C4-2B (cell line): ENCODE results near the gene ABCB4.

Experiments used
- H3K27ac ChIP-seq: fragments of 450-650 bp; 2 replicates; pipeline ENCODE4 v1.5.1; 2017
- ZFX ChIP-seq: fragments of 450-650 bp; IDR thresholded peaks from 2 replicates; pipeline ENCODE4 v1.6.1; 2017
- TF ChIP-seq, protein P1 (sequence below): fragments of 450-650 bp; conservative IDR thresholded peaks from 2 replicates; pipeline ENCODE4 v1.5.1; 2017; ENCODE audit warnings: mild to moderate bottlenecking

ABCB4 gene

DNA sequence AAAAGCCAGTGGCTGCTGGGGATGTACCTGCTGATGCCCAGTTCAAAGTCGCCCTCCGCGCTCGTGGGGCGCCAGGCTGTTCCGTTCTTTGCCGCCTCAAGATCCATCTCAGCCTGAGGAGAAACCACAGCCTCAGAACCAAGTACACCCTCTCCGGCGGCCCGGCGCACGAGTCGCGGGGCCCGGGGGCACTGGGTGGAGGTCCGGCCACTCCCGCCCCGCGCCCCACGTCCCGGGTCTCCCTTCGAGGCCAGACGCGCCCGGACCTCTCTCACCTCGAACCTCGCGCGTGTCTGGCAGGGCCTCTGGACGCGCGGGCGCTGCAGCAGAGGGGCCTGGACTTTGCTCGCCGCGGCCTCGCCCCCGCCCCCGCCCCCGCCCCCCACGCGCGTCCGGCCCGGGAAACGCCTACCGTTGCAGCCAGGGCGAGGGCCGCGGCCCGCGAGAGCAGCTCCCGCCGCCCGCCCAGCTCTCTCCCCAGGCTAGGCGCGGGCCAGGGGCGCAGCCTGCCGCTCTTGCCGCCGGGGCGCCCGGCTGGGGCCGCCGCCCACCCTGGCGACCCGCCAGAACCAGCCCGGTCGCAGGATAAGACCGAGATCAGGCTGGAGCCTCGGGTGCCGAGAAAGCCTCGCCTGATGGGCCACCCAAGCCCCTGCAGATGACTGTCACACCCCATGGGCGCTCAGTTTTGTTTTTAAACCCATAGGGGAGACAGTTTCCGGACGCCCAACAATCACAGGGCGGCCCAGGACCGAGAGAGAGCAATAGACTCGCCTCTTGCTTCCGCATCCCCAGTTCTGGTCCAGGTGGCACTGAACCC is at the start of gene ABCB4:
TSS of gene ABCB4 (minus strand) at position 322 of the 820 bp plus-strand sequence. CDS start at position 107, 215 bp downstream.
- TF ChIP-seq ZFX, result no peak
- TF ChIP-seq, protein P1, sequence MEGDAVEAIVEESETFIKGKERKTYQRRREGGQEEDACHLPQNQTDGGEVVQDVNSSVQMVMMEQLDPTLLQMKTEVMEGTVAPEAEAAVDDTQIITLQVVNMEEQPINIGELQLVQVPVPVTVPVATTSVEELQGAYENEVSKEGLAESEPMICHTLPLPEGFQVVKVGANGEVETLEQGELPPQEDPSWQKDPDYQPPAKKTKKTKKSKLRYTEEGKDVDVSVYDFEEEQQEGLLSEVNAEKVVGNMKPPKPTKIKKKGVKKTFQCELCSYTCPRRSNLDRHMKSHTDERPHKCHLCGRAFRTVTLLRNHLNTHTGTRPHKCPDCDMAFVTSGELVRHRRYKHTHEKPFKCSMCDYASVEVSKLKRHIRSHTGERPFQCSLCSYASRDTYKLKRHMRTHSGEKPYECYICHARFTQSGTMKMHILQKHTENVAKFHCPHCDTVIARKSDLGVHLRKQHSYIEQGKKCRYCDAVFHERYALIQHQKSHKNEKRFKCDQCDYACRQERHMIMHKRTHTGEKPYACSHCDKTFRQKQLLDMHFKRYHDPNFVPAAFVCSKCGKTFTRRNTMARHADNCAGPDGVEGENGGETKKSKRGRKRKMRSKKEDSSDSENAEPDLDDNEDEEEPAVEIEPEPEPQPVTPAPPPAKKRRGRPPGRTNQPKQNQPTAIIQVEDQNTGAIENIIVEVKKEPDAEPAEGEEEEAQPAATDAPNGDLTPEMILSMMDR, result no peak
- H3K27ac ChIP-seq, result no peak within 1 kb of the TSS

DNA sequence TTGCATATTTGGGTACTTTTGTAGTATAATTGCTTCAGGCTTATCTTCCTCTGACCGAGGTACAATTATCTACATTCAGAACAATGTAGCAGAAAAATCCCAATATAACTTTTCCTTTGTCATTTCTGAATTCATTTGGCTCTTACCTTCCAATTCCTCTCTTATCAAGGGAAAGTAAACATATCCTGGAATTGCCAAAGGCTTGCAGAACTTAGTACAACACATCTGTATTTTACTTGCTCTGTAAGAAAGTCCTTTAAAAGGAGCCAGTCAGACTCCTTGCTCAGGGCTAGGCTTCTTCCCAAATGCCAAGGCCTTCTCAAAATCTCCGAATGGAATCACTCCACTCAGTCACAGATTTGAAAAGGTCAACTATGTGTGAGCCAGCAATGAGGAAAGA is 43.3 kb upstream of the ABCB4 start:
- no peak overlapping the region for H3K27ac ChIP-seq
- TF ChIP-seq, protein P1, result no peak
- no peak for TF ChIP-seq ZFX

DNA sequence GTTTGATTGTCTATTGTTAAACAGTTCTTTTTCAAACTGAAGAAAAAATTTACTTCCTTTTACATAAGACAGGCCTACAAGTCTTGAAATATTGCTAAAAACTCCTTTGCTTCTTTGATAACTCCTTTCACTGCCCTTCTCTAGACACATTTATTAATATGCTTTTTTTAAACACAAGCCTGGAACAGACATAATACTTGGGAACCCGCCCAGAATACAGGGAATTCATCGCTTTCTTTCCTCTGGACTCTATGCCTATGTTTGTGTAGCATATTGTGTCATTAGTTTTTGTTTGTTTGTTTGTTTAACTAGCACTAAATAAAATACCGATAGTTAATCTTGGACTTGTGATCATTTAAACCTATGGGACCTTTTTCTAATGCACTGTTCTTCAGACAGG is 42.4 kb upstream of the ABCB4 start:
- TF ChIP-seq, protein P1, result no peak
- TF ChIP-seq ZFX, result no peak
- no peak overlapping the region for H3K27ac ChIP-seq

DNA sequence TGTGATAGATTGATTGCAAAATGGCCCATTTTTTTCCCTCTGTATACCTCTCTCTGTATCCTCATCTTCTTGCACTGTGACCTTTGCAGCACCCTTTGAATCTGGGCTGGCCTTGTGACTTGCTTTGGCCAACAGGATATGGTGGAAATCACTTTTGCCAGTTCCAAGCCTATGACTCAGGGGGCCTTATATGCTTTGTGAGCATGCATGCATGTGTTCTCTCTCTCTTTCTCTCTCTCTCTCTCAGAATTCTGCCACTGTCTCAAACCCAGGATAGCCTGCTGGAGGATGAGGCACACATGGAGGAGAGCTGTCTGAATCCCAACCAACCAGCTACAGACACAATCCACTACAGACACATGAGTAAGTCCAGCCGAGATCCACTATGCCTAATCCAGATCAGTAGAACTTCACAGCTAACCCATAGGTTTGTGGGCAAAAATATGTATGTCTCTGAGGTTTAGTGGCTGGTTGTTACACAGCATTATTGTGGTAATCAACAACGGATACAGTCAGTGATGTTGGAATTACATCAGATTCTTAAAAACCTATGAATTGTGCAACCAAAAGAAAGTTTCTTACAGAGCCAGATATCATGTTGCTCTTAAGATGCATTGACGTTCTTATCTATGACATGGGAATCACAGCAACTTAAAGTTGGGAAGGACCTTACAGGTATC is 41.8 kb upstream of the ABCB4 start:
- TF ChIP-seq, protein P1, result no peak
- TF ChIP-seq ZFX, result no peak

DNA sequence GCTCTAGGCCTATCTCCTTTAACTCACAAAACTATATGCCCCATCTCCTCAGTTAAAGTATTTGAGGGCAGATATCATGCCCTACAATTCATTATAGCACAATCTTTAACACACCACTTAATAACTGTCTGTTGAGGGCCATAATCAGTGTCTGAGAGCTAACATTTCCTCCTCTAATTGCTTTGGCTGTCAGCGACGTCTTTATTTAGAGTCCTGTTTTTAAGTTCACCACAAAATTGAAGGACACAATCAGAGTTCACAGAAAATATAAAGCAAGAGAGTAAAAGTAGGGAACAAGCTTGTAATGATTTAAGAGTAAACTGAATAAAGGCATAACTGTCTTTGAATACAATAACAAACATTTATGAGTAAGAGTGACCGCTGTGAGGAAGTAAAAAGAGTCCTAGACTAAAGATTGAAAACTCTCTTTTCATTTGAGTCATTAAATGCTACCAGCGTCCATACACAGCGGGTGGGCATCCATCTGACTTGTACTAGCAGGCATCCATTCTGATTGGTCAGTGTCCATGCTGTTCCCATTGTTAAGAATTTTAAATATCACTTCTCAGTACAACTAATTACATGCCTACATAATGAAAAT is 38.4 kb upstream of the ABCB4 start:
- no peak for TF ChIP-seq ZFX
- TF ChIP-seq, protein P1, result no peak
- no peak overlapping the region for H3K27ac ChIP-seq

More for the DNA sequence above, 41.8 kb upstream of the ABCB4 start:
- no peak overlapping the region for H3K27ac ChIP-seq

DNA sequence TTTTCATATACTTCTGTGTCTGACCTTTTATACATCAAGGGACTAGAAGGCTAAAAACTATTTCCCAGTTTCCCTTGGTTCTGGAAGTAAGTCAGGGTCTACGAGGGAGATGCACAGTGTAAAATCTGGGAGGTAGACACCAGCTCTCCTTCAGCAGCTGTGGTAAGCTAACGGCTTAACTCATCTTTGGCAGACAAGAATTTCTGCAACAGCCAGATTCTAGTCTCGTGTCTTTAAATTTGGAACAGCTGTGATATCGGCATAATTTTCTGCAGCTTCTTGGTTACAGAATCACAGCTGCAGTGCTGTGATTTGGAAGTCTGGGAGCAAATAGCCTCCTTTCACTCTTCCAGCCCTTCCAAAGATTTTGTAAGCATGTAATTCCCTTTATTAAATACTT is 37.4 kb upstream of the ABCB4 start:
- no peak for TF ChIP-seq ZFX
- TF ChIP-seq, protein P1, result no peak
- H3K27ac ChIP-seq, result no peak overlapping the region

DNA sequence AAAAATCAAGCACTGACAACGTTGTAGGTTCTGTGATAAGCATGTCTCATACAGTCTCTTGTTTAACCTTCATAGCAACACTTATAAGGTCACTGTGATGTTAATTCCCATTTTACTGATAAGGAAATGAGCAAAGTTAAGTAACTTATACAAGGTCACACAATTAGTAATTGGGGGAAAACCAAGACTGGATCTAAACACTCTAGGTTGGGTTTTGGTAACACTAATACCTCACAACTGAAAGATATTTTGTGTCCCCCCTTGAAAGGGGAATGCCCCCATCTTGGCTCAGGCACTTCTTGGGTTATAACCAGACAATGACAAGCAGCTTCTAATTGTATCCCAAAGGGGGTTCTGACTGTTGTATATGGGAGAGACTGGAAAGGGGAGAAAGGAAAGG is 36.0 kb upstream of the ABCB4 start:
- H3K27ac ChIP-seq, result no peak overlapping the region
- TF ChIP-seq, protein P1, result no peak
- no peak for TF ChIP-seq ZFX
